ENCODE measurements around the gene RPS6KL1. TPM values are rescaled to one million over a fixed set of nuclear protein-coding genes. Genes with fewer than 3 reads are reported as not detected.

Gene RPS6KL1
- total RNA-seq, 5 donors from 2014 or later (not counting 1 experiment from before 2014, with no cell fraction given) = 3.2 to 15.3 (median 6.2) TPM

DNA sequence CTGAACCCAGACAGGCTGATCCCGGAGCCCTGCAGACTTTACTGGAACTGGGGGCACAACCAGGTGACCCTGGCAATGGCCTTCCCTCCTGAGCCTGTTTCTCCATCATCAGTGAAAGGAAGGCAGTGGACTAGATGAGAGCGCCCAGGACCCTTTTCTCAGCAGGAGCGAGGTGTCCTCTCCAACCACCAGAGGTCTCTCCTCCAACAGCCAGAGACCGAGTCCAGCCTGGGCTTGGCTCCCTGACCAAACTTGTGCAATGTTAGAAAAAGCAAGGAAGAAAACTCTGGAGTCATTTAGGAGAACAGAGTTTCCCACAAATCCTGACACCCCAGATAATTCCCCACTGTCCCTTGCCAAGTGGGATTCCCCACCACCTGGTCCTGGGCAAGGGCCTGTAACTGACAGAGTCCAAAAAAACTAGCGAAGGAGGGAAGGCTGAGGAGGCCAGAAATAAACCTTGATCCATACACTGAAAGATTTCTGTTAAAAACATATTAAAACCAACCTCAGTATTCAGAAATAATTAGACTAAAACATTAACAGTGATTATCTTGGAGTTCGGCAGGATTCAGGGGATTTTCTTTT, 9.0 kb downstream of the RPS6KL1 start:
- Histone ChIP-seq H3K27ac (ENCODE audit: low read length) (no peak overlapping the region), H3K4me3 (ENCODE audit: control insufficient read depth in 1 of 2, extremely low read depth in 1 of 2, low read length in 1 of 2) (no peak overlapping the region), H3K9me3 (no peaks in the 10 kb centered on the region), H3K27me3 (replicated peaks in 1 of 2; ENCODE audit: control insufficient read depth in 2 of 2, extremely low read depth in 1 of 2, insufficient read depth in 2 of 2, low read length in 1 of 2) (peaks cover 0 to 3% of the 10 kb centered on the region in 2 experiments), H3K4me1 (ENCODE audit: control insufficient read depth in 1 of 2, extremely low read depth in 1 of 2, insufficient read depth in 2 of 2, low read length in 2 of 2) (no peaks in the 10 kb centered on the region), H3K36me3 (ENCODE audit: control insufficient read depth in 2 of 2, extremely low read depth in 1 of 2, insufficient read depth in 1 of 2, low read length in 1 of 2) (no peaks in the 10 kb centered on the region)
- H3K9me3 Mint-ChIP-seq = no peaks in the 10 kb centered on the region
- H3K4me3 Mint-ChIP-seq = no peak overlapping the region
- DNase-seq (peak in 1 of 35 experiments; percentile 23), ATAC-seq (replicated peaks in 1 of 4) (no peak)
- ChIA-PET POLR2A (no interaction called here), CTCF (no interaction called here)
- no peak overlapping the region for H3K27ac Mint-ChIP-seq
- WGBS (ENCODE audit: insufficient coverage) = 77% methylated on average over 3 of the region's 6 CpGs
- no peaks in the 10 kb centered on the region for H3K27me3 Mint-ChIP-seq
- H3K4me1 Mint-ChIP-seq = peaks cover 0 to 2% (median 0%) of the 10 kb centered on the region in 3 donors
- H3K36me3 Mint-ChIP-seq = no peaks in the 10 kb centered on the region

DNA sequence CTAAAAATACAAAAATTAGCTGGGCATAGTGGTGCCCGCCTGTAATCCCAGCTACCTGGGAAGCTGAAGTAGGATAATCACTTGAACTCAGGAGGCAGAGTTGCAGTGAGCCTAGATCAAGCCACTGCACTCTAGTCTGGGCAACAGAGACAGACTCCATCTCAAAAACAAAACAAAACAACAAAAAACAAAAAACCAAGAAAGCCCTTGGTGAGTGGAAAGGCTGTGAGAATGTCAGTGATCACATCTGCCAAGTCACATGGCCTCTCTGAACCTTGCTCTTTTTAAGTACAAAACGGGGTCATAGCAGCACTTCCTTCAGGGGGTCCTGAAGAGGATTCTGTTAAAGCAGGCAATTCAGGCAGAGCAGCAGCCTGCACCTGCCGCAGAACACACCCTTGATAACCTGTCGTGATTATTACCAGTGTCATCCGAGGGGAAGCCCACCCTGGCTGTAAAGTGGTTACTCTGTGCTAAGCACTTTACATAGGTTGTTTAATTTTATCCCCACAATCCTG, 9.6 kb downstream of the RPS6KL1 start:
- ChIA-PET CTCF (no interaction called here), POLR2A (no interaction called here)
- H3K27ac ChIP-seq (ENCODE audit: low read length) = no peak overlapping the region
- ATAC-seq (replicated peaks in 1 of 4) = no peak
- no peak overlapping the region for H3K27ac Mint-ChIP-seq
- H3K4me3 ChIP-seq (ENCODE audit: control insufficient read depth in 1 of 2, extremely low read depth in 1 of 2, low read length in 1 of 2) = no peak overlapping the region
- no peak overlapping the region for H3K4me3 Mint-ChIP-seq
- H3K27me3 Mint-ChIP-seq = no peaks in the 10 kb centered on the region
- H3K9me3 Mint-ChIP-seq = no peaks in the 10 kb centered on the region
- H3K27me3 ChIP-seq (replicated peaks in 1 of 2; ENCODE audit: control insufficient read depth in 2 of 2, extremely low read depth in 1 of 2, insufficient read depth in 2 of 2, low read length in 1 of 2) = peaks cover 0 to 3% of the 10 kb centered on the region in 2 experiments
- no peak for DNase-seq
- no peaks in the 10 kb centered on the region for H3K4me1 ChIP-seq (ENCODE audit: control insufficient read depth in 1 of 2, extremely low read depth in 1 of 2, insufficient read depth in 2 of 2, low read length in 2 of 2)
- no peaks in the 10 kb centered on the region for H3K4me1 Mint-ChIP-seq
- H3K36me3 Mint-ChIP-seq = no peaks in the 10 kb centered on the region
- no peaks in the 10 kb centered on the region for H3K9me3 ChIP-seq
- H3K36me3 ChIP-seq (ENCODE audit: control insufficient read depth in 2 of 2, extremely low read depth in 1 of 2, insufficient read depth in 1 of 2, low read length in 1 of 2) = no peaks in the 10 kb centered on the region
- 44% methylated on average over 5 of the region's 5 CpGs for WGBS (ENCODE audit: insufficient coverage)

DNA sequence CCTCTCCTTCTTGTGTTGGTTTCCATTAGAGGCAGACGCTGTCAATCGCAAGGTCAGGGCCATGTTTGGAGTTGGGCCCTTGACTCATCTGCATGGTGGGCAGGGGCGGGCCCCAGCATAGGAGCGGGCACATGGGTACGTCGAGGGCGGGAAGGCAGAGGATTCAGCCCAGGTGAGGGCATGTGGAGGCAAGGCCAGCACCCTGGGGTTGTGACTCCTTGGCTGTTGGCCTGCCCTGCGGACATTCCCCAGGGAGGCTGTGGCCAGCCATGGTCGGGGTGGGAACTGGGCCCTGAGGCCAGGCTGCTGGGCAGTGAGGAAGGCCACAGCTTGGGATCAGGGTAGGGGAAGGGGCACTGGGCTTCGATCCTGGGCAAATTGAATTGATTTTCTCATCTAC, 10.3 kb downstream of the RPS6KL1 start:
- H3K27ac Mint-ChIP-seq = no peak overlapping the region
- no peak overlapping the region for H3K4me3 Mint-ChIP-seq
- H3K9me3 Mint-ChIP-seq = no peaks in the 10 kb centered on the region
- no peaks in the 10 kb centered on the region for H3K36me3 Mint-ChIP-seq
- H3K27ac ChIP-seq (ENCODE audit: low read length) = no peak overlapping the region
- no peaks in the 10 kb centered on the region for H3K27me3 Mint-ChIP-seq
- WGBS (ENCODE audit: insufficient coverage) = 87% methylated on average over 8 of the region's 10 CpGs
- no peak for ATAC-seq (replicated peaks in 1 of 4)
- H3K4me1 Mint-ChIP-seq = no peaks in the 10 kb centered on the region
- no peaks in the 10 kb centered on the region for H3K9me3 ChIP-seq
- peaks cover 0 to 3% of the 10 kb centered on the region in 2 experiments for H3K27me3 ChIP-seq (replicated peaks in 1 of 2; ENCODE audit: control insufficient read depth in 2 of 2, extremely low read depth in 1 of 2, insufficient read depth in 2 of 2, low read length in 1 of 2)
- DNase-seq = no peak
- no peaks in the 10 kb centered on the region for H3K36me3 ChIP-seq (ENCODE audit: control insufficient read depth in 2 of 2, extremely low read depth in 1 of 2, insufficient read depth in 1 of 2, low read length in 1 of 2)
- H3K4me3 ChIP-seq (ENCODE audit: control insufficient read depth in 1 of 2, extremely low read depth in 1 of 2, low read length in 1 of 2) = no peak overlapping the region
- ChIA-PET CTCF (no interaction called here), POLR2A (no interaction called here)
- no peaks in the 10 kb centered on the region for H3K4me1 ChIP-seq (ENCODE audit: control insufficient read depth in 1 of 2, extremely low read depth in 1 of 2, insufficient read depth in 2 of 2, low read length in 2 of 2)

DNA sequence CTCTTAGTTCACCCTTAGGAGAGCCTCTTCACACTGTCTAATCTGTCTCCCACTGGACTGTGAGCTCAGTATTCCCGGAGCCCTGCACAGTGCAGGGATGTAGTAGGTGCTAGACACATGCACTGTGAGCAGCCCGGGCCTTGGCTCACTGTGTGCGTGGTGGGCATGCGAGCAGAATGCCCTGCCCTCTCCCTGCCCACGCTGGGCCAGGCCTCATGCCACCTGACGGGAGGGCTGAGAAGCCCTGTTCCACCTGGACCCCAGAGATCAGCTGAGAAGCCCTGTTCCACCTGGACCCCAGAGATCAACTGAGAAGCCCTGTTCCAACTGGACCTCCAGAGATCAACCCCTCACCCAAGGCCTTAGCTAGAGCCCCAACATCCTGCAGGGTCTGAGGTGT, 10.9 kb downstream of the RPS6KL1 start:
- no peak overlapping the region for H3K27ac Mint-ChIP-seq
- H3K27me3 ChIP-seq (replicated peaks in 1 of 2; ENCODE audit: control insufficient read depth in 2 of 2, extremely low read depth in 1 of 2, insufficient read depth in 2 of 2, low read length in 1 of 2) = peaks cover 0 to 3% of the 10 kb centered on the region in 2 experiments

DNA sequence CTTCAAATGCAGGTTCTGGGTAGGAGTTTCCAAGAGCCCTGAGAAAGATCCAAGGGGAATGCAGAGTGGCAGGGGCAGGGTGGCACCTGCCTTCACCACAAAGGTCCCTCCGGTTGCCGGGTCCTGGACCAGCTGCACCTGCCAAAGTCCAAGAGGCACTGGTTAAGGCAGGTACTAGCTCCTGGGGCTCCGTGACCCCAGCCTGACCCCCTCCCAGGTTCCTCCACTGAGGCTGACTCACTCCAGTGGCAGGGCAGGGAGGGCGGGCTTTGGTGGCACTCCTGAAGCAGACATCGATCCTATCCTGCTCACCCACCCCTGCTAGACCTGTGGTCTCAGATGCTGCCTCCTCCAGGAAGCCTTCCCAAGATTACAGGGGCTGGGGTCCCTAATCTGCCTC, 11.4 kb downstream of the RPS6KL1 start:
- Mint-ChIP-seq H3K4me3 (no peak overlapping the region), H3K9me3 (no peaks in the 10 kb centered on the region), H3K4me1 (peaks cover 0 to 5% (median 3%) of the 10 kb centered on the region in 3 donors), H3K36me3 (no peaks in the 10 kb centered on the region), H3K27me3 (no peaks in the 10 kb centered on the region), H3K27ac (no peak overlapping the region)
- CTCF ChIA-PET = no interaction called here
- H3K4me3 ChIP-seq (ENCODE audit: control insufficient read depth in 1 of 2, extremely low read depth in 1 of 2, low read length in 1 of 2) = no peak overlapping the region
- no peak for ATAC-seq (replicated peaks in 1 of 4)
- no peak overlapping the region for H3K27ac ChIP-seq (ENCODE audit: low read length)
- H3K27me3 ChIP-seq (replicated peaks in 1 of 2; ENCODE audit: control insufficient read depth in 2 of 2, extremely low read depth in 1 of 2, insufficient read depth in 2 of 2, low read length in 1 of 2) = peaks cover 0 to 3% of the 10 kb centered on the region in 2 experiments
- H3K4me1 ChIP-seq (ENCODE audit: control insufficient read depth in 1 of 2, extremely low read depth in 1 of 2, insufficient read depth in 2 of 2, low read length in 2 of 2) = peaks cover 0 to 8% of the 10 kb centered on the region in 2 experiments
- WGBS (ENCODE audit: insufficient coverage) = 94% methylated on average over 5 of the region's 5 CpGs
- no peaks in the 10 kb centered on the region for H3K36me3 ChIP-seq (ENCODE audit: control insufficient read depth in 2 of 2, extremely low read depth in 1 of 2, insufficient read depth in 1 of 2, low read length in 1 of 2)
- POLR2A ChIA-PET = no interaction called here
- no peak for DNase-seq
- H3K9me3 ChIP-seq = no peaks in the 10 kb centered on the region

More for the DNA sequence above, 10.9 kb downstream of the RPS6KL1 start:
- Histone ChIP-seq H3K9me3 (no peaks in the 10 kb centered on the region), H3K4me3 (ENCODE audit: control insufficient read depth in 1 of 2, extremely low read depth in 1 of 2, low read length in 1 of 2) (no peak overlapping the region), H3K4me1 (ENCODE audit: control insufficient read depth in 1 of 2, extremely low read depth in 1 of 2, insufficient read depth in 2 of 2, low read length in 2 of 2) (peaks cover 0 to 4% of the 10 kb centered on the region in 2 experiments), H3K27ac (ENCODE audit: low read length) (no peak overlapping the region), H3K36me3 (ENCODE audit: control insufficient read depth in 2 of 2, extremely low read depth in 1 of 2, insufficient read depth in 1 of 2, low read length in 1 of 2) (no peaks in the 10 kb centered on the region)
- Mint-ChIP-seq H3K36me3 (no peaks in the 10 kb centered on the region), H3K9me3 (no peaks in the 10 kb centered on the region), H3K4me3 (no peak overlapping the region), H3K4me1 (peaks cover 0 to 3% (median 2%) of the 10 kb centered on the region in 3 donors), H3K27me3 (no peaks in the 10 kb centered on the region)
- CTCF ChIA-PET = no interaction called here
- POLR2A ChIA-PET = no interaction called here
- ATAC-seq (replicated peaks in 1 of 4) (no peak), DNase-seq (no peak)
- 83% methylated on average over 4 of the region's 6 CpGs for WGBS (ENCODE audit: insufficient coverage)

DNA sequence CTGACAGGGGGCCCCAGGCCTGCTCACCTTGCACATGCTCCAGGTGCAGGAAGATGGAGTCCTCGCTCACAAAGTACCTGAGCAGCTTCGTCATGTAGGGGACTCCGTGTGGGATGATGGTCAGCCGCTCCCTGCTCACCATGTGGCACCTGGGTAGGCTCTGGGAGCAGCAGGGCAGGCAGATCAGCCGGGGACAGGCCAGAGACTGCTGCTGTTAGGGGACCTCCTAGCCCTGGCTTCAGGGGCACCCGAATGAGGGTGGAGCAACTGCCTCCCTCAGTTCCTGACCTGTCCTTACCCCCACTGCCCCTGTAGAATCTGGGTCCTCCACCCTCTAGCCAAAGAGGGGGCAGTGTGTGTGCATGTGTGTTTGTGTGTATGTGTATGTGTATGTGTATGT, 11.8 kb downstream of the RPS6KL1 start:
- 75% methylated on average over 5 of the region's 6 CpGs for WGBS (ENCODE audit: insufficient coverage)
- no peaks in the 10 kb centered on the region for H3K9me3 ChIP-seq
- no peaks in the 10 kb centered on the region for H3K36me3 Mint-ChIP-seq
- peaks cover 0 to 8% of the 10 kb centered on the region in 2 experiments for H3K4me1 ChIP-seq (ENCODE audit: control insufficient read depth in 1 of 2, extremely low read depth in 1 of 2, insufficient read depth in 2 of 2, low read length in 2 of 2)
- H3K4me3 ChIP-seq (ENCODE audit: control insufficient read depth in 1 of 2, extremely low read depth in 1 of 2, low read length in 1 of 2) = no peak overlapping the region
- no peaks in the 10 kb centered on the region for H3K9me3 Mint-ChIP-seq
- DNase-seq (no peak), ATAC-seq (replicated peaks in 1 of 4) (no peak)
- H3K36me3 ChIP-seq (ENCODE audit: control insufficient read depth in 2 of 2, extremely low read depth in 1 of 2, insufficient read depth in 1 of 2, low read length in 1 of 2) = peaks cover 0 to 2% of the 10 kb centered on the region in 2 donors
- no peaks in the 10 kb centered on the region for H3K27me3 Mint-ChIP-seq
- ChIA-PET CTCF (interaction anchor here in 1 of 2 donors (1.4 kb wide), 1 partner anchor 52 kb away, joined by 3 read pairs; no protein-coding TSS in a partner anchor), POLR2A (no interaction called here)
- peaks cover 0 to 5% (median 3%) of the 10 kb centered on the region in 3 donors for H3K4me1 Mint-ChIP-seq
- peaks cover 0 to 3% of the 10 kb centered on the region in 2 experiments for H3K27me3 ChIP-seq (replicated peaks in 1 of 2; ENCODE audit: control insufficient read depth in 2 of 2, extremely low read depth in 1 of 2, insufficient read depth in 2 of 2, low read length in 1 of 2)
- no peak overlapping the region for H3K27ac ChIP-seq (ENCODE audit: low read length)
- no peak overlapping the region for H3K4me3 Mint-ChIP-seq
- H3K27ac Mint-ChIP-seq = no peak overlapping the region
